D721Med (cell line): ENCODE data around the gene RAB14.

Experiments
- DNase-seq: peaks from one replicate; pipeline ENCODE4 v3.0.0; 2011; ENCODE audit warnings: low spot score; ENCODE audit not compliant: insufficient read length
- FAIRE-seq: peaks from 2 replicates; lab custom pipeline; 2011; peaks lifted over from hg19 to GRCh38; lab: Jason Lieb, UNC
- TF ChIP-seq, protein P1 (sequence below): IDR thresholded peaks from 2 replicates; pipeline ENCODE4 v1.5.1; 2012; ENCODE audit warnings: mild to moderate bottlenecking, control low read depth; ENCODE audit not compliant: insufficient read depth; ENCODE audit errors: missing control alignments

RAB14 gene

GRCh38 chr9:121201738-121202533 is at the start of gene RAB14:
Gene RAB14 (minus strand): TSS chr9:121201869. CDS start chr9:121193412, 8,457 bp downstream.
- DNase-seq = peak; percentile 85
- FAIRE-seq = no peak
- TF ChIP-seq, protein P1, sequence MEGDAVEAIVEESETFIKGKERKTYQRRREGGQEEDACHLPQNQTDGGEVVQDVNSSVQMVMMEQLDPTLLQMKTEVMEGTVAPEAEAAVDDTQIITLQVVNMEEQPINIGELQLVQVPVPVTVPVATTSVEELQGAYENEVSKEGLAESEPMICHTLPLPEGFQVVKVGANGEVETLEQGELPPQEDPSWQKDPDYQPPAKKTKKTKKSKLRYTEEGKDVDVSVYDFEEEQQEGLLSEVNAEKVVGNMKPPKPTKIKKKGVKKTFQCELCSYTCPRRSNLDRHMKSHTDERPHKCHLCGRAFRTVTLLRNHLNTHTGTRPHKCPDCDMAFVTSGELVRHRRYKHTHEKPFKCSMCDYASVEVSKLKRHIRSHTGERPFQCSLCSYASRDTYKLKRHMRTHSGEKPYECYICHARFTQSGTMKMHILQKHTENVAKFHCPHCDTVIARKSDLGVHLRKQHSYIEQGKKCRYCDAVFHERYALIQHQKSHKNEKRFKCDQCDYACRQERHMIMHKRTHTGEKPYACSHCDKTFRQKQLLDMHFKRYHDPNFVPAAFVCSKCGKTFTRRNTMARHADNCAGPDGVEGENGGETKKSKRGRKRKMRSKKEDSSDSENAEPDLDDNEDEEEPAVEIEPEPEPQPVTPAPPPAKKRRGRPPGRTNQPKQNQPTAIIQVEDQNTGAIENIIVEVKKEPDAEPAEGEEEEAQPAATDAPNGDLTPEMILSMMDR = peak; percentile 52

- DNase-seq = no peak
- TF ChIP-seq, protein P1 = no peak
- no peak for FAIRE-seq
Observed at GRCh38 chr9:121249563-121249962, 47.9 kb upstream of the RAB14 start.

DNA sequence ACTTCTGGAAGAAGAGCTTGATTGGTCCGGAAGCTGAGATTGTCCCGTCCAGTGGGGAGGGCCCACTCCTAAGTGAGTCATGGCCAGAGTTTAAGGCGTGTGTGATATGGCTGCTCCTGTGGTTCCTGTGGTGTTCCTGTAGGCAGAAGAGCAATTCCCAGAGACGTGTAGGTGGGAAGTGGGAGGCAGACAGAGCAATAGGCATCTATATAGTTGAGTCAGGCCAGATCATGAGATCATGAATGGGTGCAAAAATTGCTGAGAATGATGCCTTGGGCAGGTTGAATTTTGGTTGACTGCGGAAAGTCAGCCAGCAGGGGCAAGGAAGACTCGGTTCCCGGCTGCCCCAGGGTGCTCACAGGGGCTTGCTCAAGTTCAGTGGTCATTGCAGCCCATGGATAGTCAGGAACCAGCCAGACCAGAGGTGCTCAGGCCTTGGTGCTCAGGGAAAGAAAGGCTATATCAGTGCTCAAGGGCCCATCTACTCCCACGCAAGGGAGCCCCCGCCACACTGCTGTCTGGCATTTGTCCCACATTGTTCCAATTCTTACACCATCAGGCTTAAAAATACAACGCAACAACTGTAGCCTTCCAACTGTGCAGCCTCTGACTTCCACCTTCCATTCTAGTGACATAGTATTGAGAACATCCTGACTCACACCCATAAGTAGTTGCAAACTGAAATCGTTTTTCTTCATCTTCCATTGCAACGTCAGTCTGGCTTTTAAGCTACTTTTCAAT is 45.3 kb upstream of the RAB14 start:
- TF ChIP-seq, protein P1 = no peak
- FAIRE-seq (no peak), DNase-seq (no peak)

GRCh38 chr9:121242959-121243346 is 41.3 kb upstream of the RAB14 start:
- no peak for FAIRE-seq
- DNase-seq = no peak
- TF ChIP-seq, protein P1 = no peak

- FAIRE-seq (no peak), DNase-seq (no peak)
- TF ChIP-seq, protein P1 = no peak
Observed at GRCh38 chr9:121242219-121242958, 40.7 kb upstream of the RAB14 start.

DNA sequence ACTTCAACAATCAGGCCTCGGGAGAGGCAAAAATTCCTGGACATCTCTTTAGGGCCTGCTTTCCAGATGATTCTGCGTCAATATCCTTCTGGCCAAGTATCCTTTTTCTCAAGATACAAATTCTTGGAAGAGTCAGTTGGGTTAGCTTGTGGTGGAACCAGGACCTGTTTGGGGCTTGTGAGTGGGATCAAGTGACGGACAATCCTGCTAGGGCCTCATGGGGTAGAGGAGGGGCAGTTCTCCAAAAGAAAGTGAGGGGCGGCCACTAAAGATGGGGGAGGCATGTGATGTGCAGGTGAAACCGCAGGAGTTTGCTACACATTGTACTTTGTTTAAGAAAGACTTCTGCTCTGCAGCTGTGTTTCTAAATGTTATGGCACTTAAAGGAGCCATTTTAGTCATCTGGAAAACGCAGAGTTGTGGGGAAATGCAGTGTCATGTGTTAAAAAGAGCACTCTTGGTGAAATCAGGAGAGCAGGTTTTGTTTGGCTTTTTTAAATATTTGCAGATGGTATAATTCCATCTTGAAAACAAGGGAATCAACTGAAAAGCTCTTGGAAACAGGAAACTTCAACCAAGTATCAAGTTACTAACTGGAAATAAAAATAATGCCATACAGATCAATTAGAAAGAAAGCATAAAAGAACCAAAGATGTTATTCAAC is 38.9 kb upstream of the RAB14 start:
- FAIRE-seq (no peak), DNase-seq (no peak)
- TF ChIP-seq, protein P1 = no peak
